Measurements from ENCODE around the gene AKAP13. TPM values are rescaled to one million over a fixed set of nuclear protein-coding genes. Genes with fewer than 3 reads are reported as not detected.

AKAP13 gene
- total RNA-seq, 1 donor from 2014 or later: 114 TPM

DNA sequence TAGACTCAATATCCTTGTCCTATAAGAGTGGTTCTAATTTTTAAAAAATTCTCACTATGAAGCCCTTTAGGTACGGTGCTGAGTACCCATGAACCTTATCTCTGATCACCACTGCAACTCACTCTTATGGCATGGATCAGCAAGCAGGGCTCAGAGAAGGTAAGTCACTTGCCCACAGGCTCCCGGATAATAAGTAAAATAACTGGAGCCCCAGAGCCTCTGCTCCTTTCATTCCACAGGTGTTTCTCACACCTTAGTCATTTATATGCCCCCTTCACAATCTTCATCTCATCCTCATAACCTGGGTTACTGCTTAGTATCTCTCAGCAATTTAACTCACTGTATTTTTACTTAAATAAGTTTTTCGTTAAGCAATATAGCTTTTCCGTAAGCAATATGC is 28.4 kb upstream of the AKAP13 start:
- TF ChIP-seq, protein P1, sequence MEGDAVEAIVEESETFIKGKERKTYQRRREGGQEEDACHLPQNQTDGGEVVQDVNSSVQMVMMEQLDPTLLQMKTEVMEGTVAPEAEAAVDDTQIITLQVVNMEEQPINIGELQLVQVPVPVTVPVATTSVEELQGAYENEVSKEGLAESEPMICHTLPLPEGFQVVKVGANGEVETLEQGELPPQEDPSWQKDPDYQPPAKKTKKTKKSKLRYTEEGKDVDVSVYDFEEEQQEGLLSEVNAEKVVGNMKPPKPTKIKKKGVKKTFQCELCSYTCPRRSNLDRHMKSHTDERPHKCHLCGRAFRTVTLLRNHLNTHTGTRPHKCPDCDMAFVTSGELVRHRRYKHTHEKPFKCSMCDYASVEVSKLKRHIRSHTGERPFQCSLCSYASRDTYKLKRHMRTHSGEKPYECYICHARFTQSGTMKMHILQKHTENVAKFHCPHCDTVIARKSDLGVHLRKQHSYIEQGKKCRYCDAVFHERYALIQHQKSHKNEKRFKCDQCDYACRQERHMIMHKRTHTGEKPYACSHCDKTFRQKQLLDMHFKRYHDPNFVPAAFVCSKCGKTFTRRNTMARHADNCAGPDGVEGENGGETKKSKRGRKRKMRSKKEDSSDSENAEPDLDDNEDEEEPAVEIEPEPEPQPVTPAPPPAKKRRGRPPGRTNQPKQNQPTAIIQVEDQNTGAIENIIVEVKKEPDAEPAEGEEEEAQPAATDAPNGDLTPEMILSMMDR (IDR thresholded peaks at IDR 0.05; ENCODE audit: unreplicated experiment): no peak
- Mint-ChIP-seq H3K27me3 (peaks cover 12% of the 10 kb centered on the region), H3K4me1 (ENCODE audit: low read depth) (peaks cover 9% of the 10 kb centered on the region), H3K4me3 (ENCODE audit: low read depth) (no peak overlapping the region), H3K9me3 (ENCODE audit: low read depth) (no peaks in the 10 kb centered on the region), H3K36me3 (ENCODE audit: insufficient read depth) (no peaks in the 10 kb centered on the region), H3K27ac (no peak overlapping the region)
- DNase-seq (ENCODE audit: low spot score, unreplicated experiment): no peak

DNA sequence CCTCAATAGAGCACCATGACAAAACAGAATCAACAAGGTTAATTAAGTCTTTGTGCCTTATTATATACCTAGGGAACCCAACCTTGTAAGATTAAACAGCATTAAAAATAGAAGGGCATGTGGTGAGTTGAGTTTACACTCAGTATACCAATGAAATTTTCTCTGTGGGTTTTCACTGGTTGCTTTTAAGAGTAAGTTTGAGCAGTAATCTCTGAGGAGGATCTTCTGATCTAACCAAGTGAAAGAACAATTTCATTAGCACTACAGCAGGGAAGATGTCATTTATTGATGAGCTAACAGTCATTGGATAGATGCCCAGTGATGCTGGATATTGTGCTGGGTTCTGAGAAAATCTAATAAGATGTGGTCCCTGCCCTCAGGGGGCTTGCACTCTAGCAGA is 26.9 kb upstream of the AKAP13 start:
- Mint-ChIP-seq H3K27me3 (peaks cover 11% of the 10 kb centered on the region), H3K9me3 (ENCODE audit: low read depth) (no peaks in the 10 kb centered on the region), H3K36me3 (ENCODE audit: insufficient read depth) (no peaks in the 10 kb centered on the region), H3K4me1 (ENCODE audit: low read depth) (peaks cover 5% of the 10 kb centered on the region), H3K4me3 (ENCODE audit: low read depth) (no peak overlapping the region), H3K27ac (no peak overlapping the region)
- TF ChIP-seq, protein P1 (IDR thresholded peaks at IDR 0.05; ENCODE audit: unreplicated experiment): no peak
- no peak for DNase-seq (ENCODE audit: low spot score, unreplicated experiment)

DNA sequence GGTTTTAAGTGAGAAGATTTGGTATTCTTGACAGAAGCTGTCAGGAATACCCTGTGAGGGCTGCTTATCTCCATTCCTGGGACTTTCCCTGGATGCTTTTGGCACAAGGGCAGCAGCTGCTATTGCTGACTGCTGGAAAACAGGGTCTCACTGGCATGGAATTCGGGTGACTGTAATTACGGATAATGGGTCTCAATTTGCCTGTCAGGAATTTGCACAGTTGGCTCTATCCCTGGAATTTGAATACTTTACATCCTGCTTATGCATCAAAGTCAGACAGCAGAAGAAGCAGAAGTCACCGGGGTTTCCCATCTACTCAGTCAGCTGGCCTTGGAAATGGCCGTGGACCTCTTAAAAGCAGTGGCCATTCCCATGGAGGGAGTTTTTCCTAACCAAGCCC is 25.9 kb upstream of the AKAP13 start:
- TF ChIP-seq, protein P1 (IDR thresholded peaks at IDR 0.05; ENCODE audit: unreplicated experiment): no peak
- Mint-ChIP-seq H3K4me1 (ENCODE audit: low read depth) (no peaks in the 10 kb centered on the region), H3K4me3 (ENCODE audit: low read depth) (no peak overlapping the region), H3K27ac (no peak overlapping the region), H3K9me3 (ENCODE audit: low read depth) (no peaks in the 10 kb centered on the region), H3K36me3 (ENCODE audit: insufficient read depth) (no peaks in the 10 kb centered on the region), H3K27me3 (peaks cover 6% of the 10 kb centered on the region)
- DNase-seq (ENCODE audit: low spot score, unreplicated experiment): no peak

DNA sequence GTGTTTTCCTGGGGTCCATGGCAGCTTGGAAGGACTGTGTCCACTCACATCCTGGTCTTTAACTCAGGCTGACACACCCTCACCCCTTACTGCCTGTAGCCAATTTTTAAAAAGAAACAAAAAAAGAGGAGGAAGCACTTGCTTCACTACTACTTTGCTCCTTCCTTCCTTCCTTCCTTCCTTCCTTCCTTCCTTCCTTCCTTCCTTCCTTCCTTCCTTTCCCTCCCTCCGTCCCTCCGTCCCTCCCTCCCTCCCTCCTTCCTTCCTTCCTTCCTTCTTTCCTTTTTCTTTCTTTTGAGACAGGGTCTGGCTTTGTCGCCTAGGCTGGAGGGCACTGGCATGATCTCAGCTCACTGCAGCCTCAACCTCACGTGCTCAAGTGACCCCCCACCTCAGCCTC is 25.5 kb upstream of the AKAP13 start:
- TF ChIP-seq, protein P1 (IDR thresholded peaks at IDR 0.05; ENCODE audit: unreplicated experiment): no peak
- Mint-ChIP-seq H3K9me3 (ENCODE audit: low read depth) (no peaks in the 10 kb centered on the region), H3K4me3 (ENCODE audit: low read depth) (no peak overlapping the region), H3K36me3 (ENCODE audit: insufficient read depth) (no peaks in the 10 kb centered on the region), H3K27ac (no peak overlapping the region), H3K4me1 (ENCODE audit: low read depth) (no peaks in the 10 kb centered on the region), H3K27me3 (peaks cover 6% of the 10 kb centered on the region)
- DNase-seq (ENCODE audit: low spot score, unreplicated experiment): no peak

DNA sequence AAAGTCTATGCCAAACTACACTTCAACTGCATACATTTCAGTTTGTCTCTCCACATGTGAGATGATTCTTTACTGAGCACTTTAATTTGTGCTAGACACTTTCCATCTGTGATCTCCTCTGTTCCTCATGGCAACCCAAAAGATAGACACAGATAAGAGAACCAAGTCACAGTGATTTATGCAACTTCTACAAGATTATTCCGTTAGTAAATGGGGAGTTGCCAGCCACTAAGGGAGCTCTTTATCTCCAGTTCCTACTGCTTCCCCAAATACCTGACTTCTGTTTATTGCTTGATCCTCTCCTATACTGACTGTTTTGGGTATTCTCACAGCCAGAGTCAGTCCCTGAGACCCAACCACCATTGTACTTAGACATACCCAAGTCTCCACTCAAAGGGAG is 24.1 kb upstream of the AKAP13 start:
- H3K36me3 Mint-ChIP-seq (ENCODE audit: insufficient read depth): no peaks in the 10 kb centered on the region
- TF ChIP-seq, protein P1 (IDR thresholded peaks at IDR 0.05; ENCODE audit: unreplicated experiment): no peak
- no peak overlapping the region for H3K27ac Mint-ChIP-seq

More for the DNA sequence above, 24.1 kb upstream of the AKAP13 start:
- DNase-seq (ENCODE audit: low spot score, unreplicated experiment): no peak
- no peaks in the 10 kb centered on the region for H3K9me3 Mint-ChIP-seq (ENCODE audit: low read depth)
- no peak overlapping the region for H3K4me3 Mint-ChIP-seq (ENCODE audit: low read depth)
- no peaks in the 10 kb centered on the region for H3K4me1 Mint-ChIP-seq (ENCODE audit: low read depth)
- peaks cover 6% of the 10 kb centered on the region for H3K27me3 Mint-ChIP-seq

All from progenitor cell of endocrine pancreas (in vitro differentiated cells).